Activated T-helper 2 cell treated with anti-CD3 and anti-CD28 coated beads, Interferon-gamma antibody, Interleukin-2, Interleukin-4, amounts not matched to agents 10 μg/mL and 5 μg/mL and 100 μg/mL, durations not matched to agents 14 hours and 24 hours and 36 hours (primary cell): ENCODE data around the gene C21orf58. TPM values are rescaled to one million over a fixed set of nuclear protein-coding genes. Genes with fewer than 3 reads are reported as not detected.

Experiments used
- DNase-seq: peaks from one replicate; pipeline ENCODE4 v3.0.0; 2021; ENCODE audit warnings: low spot score
- H3K27ac Mint-ChIP-seq: one replicate; pipeline ENCODE4 v1.8.0; 2021; ENCODE audit warnings: mixed read lengths
- H3K27me3 Mint-ChIP-seq: one replicate; pipeline ENCODE4 v1.8.0; 2021; ENCODE audit warnings: low read depth, mixed read lengths
- H3K36me3 Mint-ChIP-seq: one replicate; pipeline ENCODE4 v1.8.0; 2021; ENCODE audit warnings: low read depth, mixed read lengths
- H3K4me1 Mint-ChIP-seq: one replicate; pipeline ENCODE4 v1.8.0; 2021; ENCODE audit warnings: low read depth, mixed read lengths
- H3K4me3 Mint-ChIP-seq: one replicate; pipeline ENCODE4 v1.8.0; 2021; ENCODE audit warnings: low read depth, mild to moderate bottlenecking, moderate library complexity, mixed read lengths
- H3K9me3 Mint-ChIP-seq: one replicate; pipeline ENCODE4 v1.8.0; 2021; ENCODE audit warnings: mixed read lengths
- intact Hi-C: fragments of 100-400 bp; cut with micrococcal nuclease; formaldehyde crosslinking; loops from one replicate; pipeline ENCODE4 v1.15.1; 2023
- total RNA-seq: library from RNA; stranded (reverse); gene quantifications from 2 replicates; pipeline ENCODE4 v1.2.3, GENCODE V29; 2022

The C21orf58 gene
- total RNA-seq, 1 donor from 2014 or later = 32.8 TPM

GRCh38 chr21:46361176-46361575 lies 37.5 kb upstream of the C21orf58 start:
- Mint-ChIP-seq H3K36me3 (peaks cover 49% of the 10 kb centered on the region), H3K9me3 (no peaks in the 10 kb centered on the region), H3K27me3 (no peaks in the 10 kb centered on the region), H3K27ac (no peak overlapping the region), H3K4me3 (no peak overlapping the region), H3K4me1 (no peaks in the 10 kb centered on the region)
- intact Hi-C loops = no loop called here
- DNase-seq = no peak

- no peak overlapping the region for H3K4me3 Mint-ChIP-seq
- DNase-seq = no peak
- H3K9me3 Mint-ChIP-seq = no peaks in the 10 kb centered on the region
- no peaks in the 10 kb centered on the region for H3K27me3 Mint-ChIP-seq
- intact Hi-C loops = no loop called here
- no peak overlapping the region for H3K27ac Mint-ChIP-seq
- H3K4me1 Mint-ChIP-seq = no peaks in the 10 kb centered on the region
- peaks cover 41% of the 10 kb centered on the region for H3K36me3 Mint-ChIP-seq
Observed at GRCh38 chr21:46357684-46358425, 34.2 kb upstream of the C21orf58 start.

GRCh38 chr21:46357335-46357604 lies 33.6 kb upstream of the C21orf58 start:
- no peaks in the 10 kb centered on the region for H3K4me1 Mint-ChIP-seq
- intact Hi-C loops = no loop called here
- H3K27ac Mint-ChIP-seq = no peak overlapping the region
- DNase-seq = no peak
- no peaks in the 10 kb centered on the region for H3K9me3 Mint-ChIP-seq
- peaks cover 42% of the 10 kb centered on the region for H3K36me3 Mint-ChIP-seq
- H3K27me3 Mint-ChIP-seq = no peaks in the 10 kb centered on the region
- H3K4me3 Mint-ChIP-seq = no peak overlapping the region

GRCh38 chr21:46356494-46357334 lies 33.0 kb upstream of the C21orf58 start:
- Mint-ChIP-seq H3K27me3 (no peaks in the 10 kb centered on the region), H3K4me1 (no peaks in the 10 kb centered on the region), H3K9me3 (no peaks in the 10 kb centered on the region), H3K27ac (no peak overlapping the region), H3K36me3 (peaks cover 36% of the 10 kb centered on the region), H3K4me3 (no peak overlapping the region)
- intact Hi-C loops = no loop called here
- no peak for DNase-seq

GRCh38 chr21:46356005-46356338 lies 32.3 kb upstream of the C21orf58 start:
- no peaks in the 10 kb centered on the region for H3K4me1 Mint-ChIP-seq
- no peak overlapping the region for H3K27ac Mint-ChIP-seq
- no peak for DNase-seq
- H3K9me3 Mint-ChIP-seq = no peaks in the 10 kb centered on the region
- no peak overlapping the region for H3K4me3 Mint-ChIP-seq
- intact Hi-C loops = no loop called here
- no peaks in the 10 kb centered on the region for H3K27me3 Mint-ChIP-seq
- H3K36me3 Mint-ChIP-seq = peaks cover 40% of the 10 kb centered on the region

- no peaks in the 10 kb centered on the region for H3K27me3 Mint-ChIP-seq
- H3K4me3 Mint-ChIP-seq = no peak overlapping the region
- no peaks in the 10 kb centered on the region for H3K4me1 Mint-ChIP-seq
- H3K36me3 Mint-ChIP-seq = peaks cover 40% of the 10 kb centered on the region
- H3K9me3 Mint-ChIP-seq = no peaks in the 10 kb centered on the region
- no peak overlapping the region for H3K27ac Mint-ChIP-seq
- intact Hi-C loops = no loop called here
- DNase-seq = no peak
Observed at GRCh38 chr21:46355161-46356004, 31.7 kb upstream of the C21orf58 start.

GRCh38 chr21:46354518-46354917 lies 30.8 kb upstream of the C21orf58 start:
- no peaks in the 10 kb centered on the region for H3K9me3 Mint-ChIP-seq
- H3K27me3 Mint-ChIP-seq = no peaks in the 10 kb centered on the region
- H3K4me3 Mint-ChIP-seq = no peak overlapping the region
- no peak for DNase-seq
- intact Hi-C loops = no loop called here
- no peaks in the 10 kb centered on the region for H3K4me1 Mint-ChIP-seq
- no peak overlapping the region for H3K27ac Mint-ChIP-seq
- peaks cover 46% of the 10 kb centered on the region for H3K36me3 Mint-ChIP-seq

- no peak overlapping the region for H3K4me3 Mint-ChIP-seq
- no peaks in the 10 kb centered on the region for H3K9me3 Mint-ChIP-seq
- intact Hi-C loops = no loop called here
- peaks cover 51% of the 10 kb centered on the region for H3K36me3 Mint-ChIP-seq
- no peak for DNase-seq
- H3K4me1 Mint-ChIP-seq = no peaks in the 10 kb centered on the region
- H3K27ac Mint-ChIP-seq = no peak overlapping the region
- H3K27me3 Mint-ChIP-seq = no peaks in the 10 kb centered on the region
Observed at GRCh38 chr21:46354046-46354445, 30.4 kb upstream of the C21orf58 start.

- Mint-ChIP-seq H3K4me1 (no peaks in the 10 kb centered on the region), H3K4me3 (no peak overlapping the region), H3K36me3 (peaks cover 56% of the 10 kb centered on the region), H3K9me3 (no peaks in the 10 kb centered on the region), H3K27ac (no peak overlapping the region), H3K27me3 (no peaks in the 10 kb centered on the region)
- no peak for DNase-seq
- intact Hi-C loops = no loop called here
Observed at GRCh38 chr21:46352913-46353312, 29.2 kb upstream of the C21orf58 start.

GRCh38 chr21:46352164-46352515 lies 28.5 kb upstream of the C21orf58 start:
- Mint-ChIP-seq H3K4me3 (no peak overlapping the region), H3K4me1 (no peaks in the 10 kb centered on the region), H3K9me3 (no peaks in the 10 kb centered on the region), H3K27me3 (no peaks in the 10 kb centered on the region), H3K36me3 (peaks cover 58% of the 10 kb centered on the region), H3K27ac (no peak overlapping the region)
- intact Hi-C loops = no loop called here
- DNase-seq = no peak

GRCh38 chr21:46351476-46352163 lies 27.9 kb upstream of the C21orf58 start:
- intact Hi-C loops = no loop called here
- no peak for DNase-seq

GRCh38 chr21:46350981-46351380 lies 27.3 kb upstream of the C21orf58 start:
- Mint-ChIP-seq H3K27ac (no peak overlapping the region), H3K4me3 (no peak overlapping the region), H3K36me3 (peaks cover 65% of the 10 kb centered on the region), H3K4me1 (no peaks in the 10 kb centered on the region), H3K9me3 (no peaks in the 10 kb centered on the region), H3K27me3 (no peaks in the 10 kb centered on the region)
- intact Hi-C loops = no loop called here
- no peak for DNase-seq

More at GRCh38 chr21:46351476-46352163, 27.9 kb upstream of the C21orf58 start:
- Mint-ChIP-seq H3K27ac (no peak overlapping the region), H3K27me3 (no peaks in the 10 kb centered on the region), H3K9me3 (no peaks in the 10 kb centered on the region), H3K4me3 (no peak overlapping the region), H3K36me3 (peaks cover 59% of the 10 kb centered on the region), H3K4me1 (no peaks in the 10 kb centered on the region)
